ENCODE results near the gene ASXL1. TPM values are rescaled to one million over a fixed set of nuclear protein-coding genes. Genes with fewer than 3 reads are reported as not detected.

Gene ASXL1
- total RNA-seq, 1 experiment from 2014 or later, result 52.2 TPM

- RAD21 ChIA-PET (ENCODE audit: low non-redundant PET in 1 of 2, low total read pairs in 2 of 2, uncharacterized antibody in 2 of 2, unreplicated experiment in 2 of 2), result no interaction called here
- no peak overlapping the region for H3K9ac ChIP-seq (ENCODE audit: low read length)
- H4K20me1 ChIP-seq (ENCODE audit: insufficient read depth), result no peaks in the 10 kb centered on the region
- no peak overlapping the region for H3K4me3 ChIP-seq (replicated peaks in 1 of 2; ENCODE audit: low read depth in 1 of 2, low read length in 2 of 2)
- H3K9me2 ChIP-seq (ENCODE audit: insufficient read depth), result no peaks in the 10 kb centered on the region
- TF ChIP-seq POLR2A (IDR thresholded peaks at IDR 0.05; ENCODE audit: borderline replicate concordance, extremely low read depth, insufficient read depth, insufficient read length) (no peak), ZBTB33 (IDR thresholded peaks at IDR 0.05; ENCODE audit: extremely low read depth, insufficient replicate concordance, low read length) (no peak), EZH2 (IDR thresholded peaks at IDR 0.05) (no peak), EGR1 (IDR thresholded peaks at IDR 0.05; ENCODE audit: low read depth) (no peak), EZH2phosphoT487 (IDR thresholded peaks at IDR 0.05; ENCODE audit: borderline replicate concordance) (no peak), JUND (IDR thresholded peaks at IDR 0.05) (no peak), ZNF274 (IDR thresholded peaks at IDR 0.05; ENCODE audit: low read depth, low read length) (no peak), ATF3 (IDR thresholded peaks at IDR 0.05) (no peak), CEBPB (IDR thresholded peaks at IDR 0.05; ENCODE audit: low read depth) (no peak), FOSL1 (IDR thresholded peaks at IDR 0.05; ENCODE audit: low read depth) (no peak), TCF7L2 (IDR thresholded peaks at IDR 0.05; ENCODE audit: borderline replicate concordance, extremely low read depth, insufficient read depth, insufficient read length) (no peak)
- H3K36me3 ChIP-seq (ENCODE audit: control insufficient read depth in 1 of 2, insufficient read depth in 2 of 2, low read length in 2 of 2), result peaks cover 3 to 6% of the 10 kb centered on the region in 2 experiments; a peak in 3 of 4 replicates
- no peak for ATAC-seq
- CTCF ChIA-PET, result no interaction called here
- peaks cover 29 to 40% of the 10 kb centered on the region in 2 experiments for H3K4me1 ChIP-seq (ENCODE audit: control insufficient read depth in 1 of 2, insufficient read depth in 2 of 2, low read length in 2 of 2)
- H3K27me3 ChIP-seq (ENCODE audit: insufficient read depth, low read length), result no peaks in the 10 kb centered on the region
- H3K4me2 ChIP-seq (ENCODE audit: low read length), result no peak overlapping the region
- POLR2A ChIA-PET, result no interaction called here
- H3K79me2 ChIP-seq (ENCODE audit: insufficient read depth, low read length), result no peaks in the 10 kb centered on the region
- no peak overlapping the region for H3K27ac ChIP-seq (ENCODE audit: low read depth, low read length)
- no peaks in the 10 kb centered on the region for H3K9me3 ChIP-seq (ENCODE audit: control insufficient read depth in 1 of 2, insufficient read depth in 1 of 2, low read depth in 1 of 2, low read length in 2 of 2)
- no peak for DNase-seq (ENCODE audit: low read depth, low spot score)
- intact Hi-C loops (cut with micrococcal nuclease), result loop anchor here (10.0 kb wide), 1 partner anchor 325 kb away; no protein-coding TSS in a partner anchor
- H2AFZ ChIP-seq (ENCODE audit: low read depth, low read length, poor library complexity, severe bottlenecking), result no peak overlapping the region
- BruUV-seq (replicated peaks), result no TSS peak
Measured at GRCh38 chr20:32329817-32330554, 28.1 kb upstream of the ASXL1 start.
